PC-3 (cell line): ENCODE results near the gene NUTF2. TPM values are rescaled to one million over a fixed set of nuclear protein-coding genes. Genes with fewer than 3 reads are reported as not detected.

ENCODE experiments used
- ATAC-seq: fragments of 200-7000 bp; cut with Tn5 transposase; 2 replicates; pipeline ENCODE4 v1.9.1; 2020; ENCODE audit warnings: mild to moderate bottlenecking, moderate library complexity
- BruUV-seq: library from RNA; stranded (reverse); fragments of 400-500 nt; replicated peaks from 2 replicates; lab custom pipeline; 2021; lab: Mats Ljungman, UMichigan
- CTCF ChIA-PET: fragments of 300-600 bp; sonication (Branson Sonifier 250); formaldehyde crosslinking; loops from one replicate; lab custom pipeline; 2022; ENCODE audit warnings: antibody characterized with exemption; lab: Charles Lee
- POLR2A ChIA-PET: fragments of 300-600 bp; sonication (Branson Sonifier 250); formaldehyde crosslinking; loops from one replicate; lab custom pipeline; 2022; ENCODE audit warnings: antibody characterized with exemption; ENCODE audit not compliant: unreplicated experiment; lab: Charles Lee
- DNase-seq: peaks from one replicate; pipeline ENCODE4 v3.0.0-alpha.2; 2015
- H2AFZ ChIP-seq: fragments of 300-600 bp; sonication (generic); 2 replicates; pipeline ENCODE4 v1.6.0; 2016; ENCODE audit warnings: antibody characterized with exemption, low read length
- H3F3A ChIP-seq: fragments of 300-600 bp; sonication (generic); one replicate; pipeline ENCODE4 v1.6.0; 2017; ENCODE audit warnings: antibody characterized with exemption, low read length, control low read depth, mild to moderate bottlenecking; ENCODE audit not compliant: unreplicated experiment
- H3K27ac ChIP-seq: fragments of 300-600 bp; sonication (generic); 2 replicates; pipeline ENCODE4 v1.5.1; 2016; ENCODE audit warnings: mild to moderate bottlenecking, low read length
- H3K27me3 ChIP-seq: fragments of 300-600 bp; sonication (generic); 2 replicates; pipeline ENCODE4 v1.6.1; 2016; ENCODE audit warnings: low read length, mixed read lengths
- H3K36me3 ChIP-seq: fragments of 300-600 bp; sonication (generic); 2 replicates; pipeline ENCODE4 v1.6.1; 2016; ENCODE audit warnings: low read depth, mixed run types, low read length, mixed read lengths
- H3K4me1 ChIP-seq: fragments of 300-600 bp; sonication (generic); 2 replicates; pipeline ENCODE4 v1.5.1; 2016; ENCODE audit warnings: low read length; ENCODE audit not compliant: insufficient read depth
- H3K4me2 ChIP-seq: fragments of 300-600 bp; sonication (generic); 2 replicates; pipeline ENCODE4 v1.6.0; 2016; ENCODE audit warnings: low read length
- H3K4me3 ChIP-seq: fragments of 300-600 bp; sonication (generic); 2 replicates; pipeline ENCODE4 v1.5.1; 2016; ENCODE audit warnings: mild to moderate bottlenecking, low read length, mixed read lengths
- H3K79me2 ChIP-seq: fragments of 300-600 bp; sonication (generic); 2 replicates; pipeline ENCODE4 v1.6.1; 2017; ENCODE audit warnings: low read length, mixed read lengths
- H3K9ac ChIP-seq: fragments of 300-600 bp; sonication (generic); 2 replicates; pipeline ENCODE4 v1.6.0; 2016; ENCODE audit warnings: mild to moderate bottlenecking, low read length
- H3K9me2 ChIP-seq: fragments of 300-600 bp; sonication (generic); replicated peaks from 2 replicates; pipeline ENCODE4 v1.6.1; 2016; ENCODE audit warnings: mixed run types, low read length, mixed read lengths
- H3K9me3 ChIP-seq: fragments of 300-600 bp; sonication (generic); 2 replicates; pipeline ENCODE4 v1.6.1; 2016; ENCODE audit warnings: low read length, mixed read lengths
- H4K20me1 ChIP-seq: fragments of 300-600 bp; sonication (generic); 2 replicates; pipeline ENCODE4 v1.6.1; 2016; ENCODE audit warnings: low read length, mixed read lengths
- CTCF ChIP-seq: fragments of 300-600 bp; sonication (generic); conservative IDR thresholded peaks from 2 replicates; pipeline ENCODE4 v1.5.1; 2017; ENCODE audit warnings: antibody characterized with exemption, low read depth, mild to moderate bottlenecking, low read length
- EZH2 ChIP-seq: fragments of 300-600 bp; sonication (generic); IDR thresholded peaks from one replicate; pipeline ENCODE4 v1.6.1; 2017; ENCODE audit warnings: antibody characterized with exemption, mild to moderate bottlenecking, low read length; ENCODE audit not compliant: unreplicated experiment
- EZH2phosphoT487 ChIP-seq: fragments of 300-600 bp; sonication (generic); IDR thresholded peaks from 2 replicates; pipeline ENCODE4 v1.6.1; 2018; ENCODE audit warnings: mild to moderate bottlenecking, antibody characterized with exemption, low read length, borderline replicate concordance
- intact Hi-C: fragments of 100-400 bp; cut with micrococcal nuclease; formaldehyde crosslinking; loops from 2 replicates; pipeline ENCODE4 v1.9.0; 2023
- total RNA-seq: library from RNA; depleted of rRNA; stranded (reverse); fragments of >200 nt; gene quantifications from 2 replicates; pipeline ENCODE4 v1.2.3, GENCODE V29; 2014

Gene NUTF2
- total RNA-seq, 1 experiment from 2014 or later: 167 TPM

- Histone ChIP-seq H3K9me3 (no peaks in the 10 kb centered on the region), H3K9me2 (no peaks in the 10 kb centered on the region), H3K4me1 (peaks cover 41% of the 10 kb centered on the region), H4K20me1 (peaks cover 7% of the 10 kb centered on the region; the same call in 1 of the 2 replicates), H3K27ac (peak overlapping the region; percentile 97), H3K79me2 (peaks cover 97% of the 10 kb centered on the region), H2AFZ (no peak overlapping the region), H3K9ac (peak overlapping the region; percentile 81), H3K27me3 (no peaks in the 10 kb centered on the region), H3K4me2 (peak overlapping the region; percentile 64), H3F3A (no peaks in the 10 kb centered on the region), H3K4me3 (no peak overlapping the region), H3K36me3 (peaks cover 10% of the 10 kb centered on the region)
- DNase-seq: no peak
- TSS peak; percentile 78 for BruUV-seq
- ATAC-seq: no peak
- ChIA-PET POLR2A (no interaction called here), CTCF (no interaction called here)
- TF ChIP-seq EZH2 (no peak), EZH2phosphoT487 (no peak), CTCF (no peak)
- intact Hi-C loops: no loop called here
These were observed 11.8 kb downstream of the NUTF2 start for GRCh38 chr16:67858500-67858899.

GRCh38 chr16:67860589-67861398, 14.1 kb downstream of the NUTF2 start:
- Histone ChIP-seq H3K4me2 (peak overlapping the region; percentile 44), H4K20me1 (peaks cover 7% of the 10 kb centered on the region; the same call in 1 of the 2 replicates), H3F3A (no peaks in the 10 kb centered on the region), H3K27ac (peak overlapping the region; percentile 87), H3K9me2 (no peaks in the 10 kb centered on the region), H2AFZ (no peak overlapping the region), H3K9me3 (no peaks in the 10 kb centered on the region), H3K79me2 (peaks cover 92% of the 10 kb centered on the region), H3K4me1 (peaks cover 41% of the 10 kb centered on the region), H3K36me3 (peaks cover 15% of the 10 kb centered on the region), H3K27me3 (no peaks in the 10 kb centered on the region), H3K9ac (peak overlapping the region; percentile 36), H3K4me3 (0 out of 2 replicates have a peak overlapping the region, but pooled peaks have one; percentile 24)
- TF ChIP-seq EZH2phosphoT487 (no peak), EZH2 (no peak), CTCF (no peak)
- ChIA-PET CTCF (interaction anchor here (0.9 kb wide), 1 partner anchor 44 kb away, joined by 5 read pairs; no protein-coding TSS in a partner anchor), POLR2A (interaction anchor here (0.7 to 0.9 kb wide), 2 partner anchors 14 to 44 kb away, joined by 4 to 5 read pairs; partner anchors contain the start of gene NUTF2)
- TSS peak; percentile 84 for BruUV-seq
- ATAC-seq (peak; percentile 48), DNase-seq (peak; percentile 68)
- intact Hi-C loops: loop anchor here (2.0 kb wide), 1 partner anchor 14 kb away; the partner anchor contains the start of genes CENPT and NUTF2

DNA sequence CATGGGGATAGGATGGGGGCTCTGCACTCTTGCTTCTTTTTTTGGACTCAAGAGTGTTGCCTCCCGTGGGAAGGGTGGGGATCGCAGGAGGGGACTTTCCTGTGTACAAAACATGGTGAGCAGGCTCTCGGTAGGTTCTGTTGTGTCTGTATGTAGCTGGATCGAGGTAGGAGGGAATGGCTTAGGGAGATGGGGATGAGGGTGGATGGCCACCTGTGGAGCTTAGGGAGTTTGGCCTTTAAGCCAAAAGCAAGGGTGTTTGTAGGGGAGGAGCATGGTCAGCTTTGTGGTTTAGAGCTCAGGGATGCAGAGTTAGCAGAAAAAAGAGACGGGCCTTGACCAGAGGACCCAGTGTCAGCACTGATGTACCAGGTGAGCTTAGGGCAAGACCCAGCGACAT, 15.1 kb downstream of the NUTF2 start:
- H3K27ac ChIP-seq: peak overlapping the region; percentile 87; the same call in 1 of the 2 replicates
- ChIA-PET POLR2A (no interaction called here), CTCF (interaction anchor here (0.9 kb wide), 1 partner anchor 45 kb away, joined by 5 read pairs; no protein-coding TSS in a partner anchor)
- peaks cover 7% of the 10 kb centered on the region; the same call in 1 of the 2 replicates for H4K20me1 ChIP-seq
- H3F3A ChIP-seq: no peaks in the 10 kb centered on the region
- TF ChIP-seq EZH2phosphoT487 (no peak), CTCF (no peak), EZH2 (no peak)
- no TSS peak for BruUV-seq
- intact Hi-C loops: loop anchor here (2.0 kb wide), 1 partner anchor 15 kb away; the partner anchor contains the start of genes CENPT and NUTF2
- H3K27me3 ChIP-seq: no peaks in the 10 kb centered on the region
- ATAC-seq: no peak
- peaks cover 18% of the 10 kb centered on the region for H3K36me3 ChIP-seq
- H3K9ac ChIP-seq: no peak overlapping the region
- peaks cover 82% of the 10 kb centered on the region for H3K79me2 ChIP-seq
- H3K4me2 ChIP-seq: no peak overlapping the region
- H3K9me2 ChIP-seq: no peaks in the 10 kb centered on the region
- no peaks in the 10 kb centered on the region for H3K9me3 ChIP-seq
- H3K4me3 ChIP-seq: no peak overlapping the region
- no peak for DNase-seq
- H3K4me1 ChIP-seq: peaks cover 36% of the 10 kb centered on the region
- H2AFZ ChIP-seq: no peak overlapping the region
